Spleen (tissue), 7 donors: ENCODE measurements around the gene MAB21L3.

Source experiments
- POLR2A ChIP-seq, 3 donors: fragments of 450-650 bp; IDR thresholded peaks; one replicate each; pipeline ENCODE4 v1.5.1; 2017; ENCODE audit warnings: antibody characterized with exemption in 3 of 3, mild to moderate bottlenecking in 1 of 3
- TF ChIP-seq, protein P1 (sequence below), 11 experiments: fragments of 200-600 bp in 7 of 11; fragments of 450-650 bp in 4 of 11; sonication (generic) in 4 of 11; IDR thresholded peaks in 8 of 11; conservative IDR thresholded peaks in 3 of 11; 1 replicate in 7 of 11; 2 replicates in 4 of 11; pipeline versions ENCODE4 v1.4.0 to v1.8.0; 2016 to 2021; ENCODE audit warnings: antibody characterized with exemption in 11 of 11, inconsistent platforms in 4 of 11, mild to moderate bottlenecking in 1 of 11
- donor health status: DM: no; HTN: no; CAD: no; lungs with moderate emphysema.
- donor health status: DM: no; HTN: no; CAD: no.
- donor health status: DM: no; HTN: no; CAD: no.

DNA sequence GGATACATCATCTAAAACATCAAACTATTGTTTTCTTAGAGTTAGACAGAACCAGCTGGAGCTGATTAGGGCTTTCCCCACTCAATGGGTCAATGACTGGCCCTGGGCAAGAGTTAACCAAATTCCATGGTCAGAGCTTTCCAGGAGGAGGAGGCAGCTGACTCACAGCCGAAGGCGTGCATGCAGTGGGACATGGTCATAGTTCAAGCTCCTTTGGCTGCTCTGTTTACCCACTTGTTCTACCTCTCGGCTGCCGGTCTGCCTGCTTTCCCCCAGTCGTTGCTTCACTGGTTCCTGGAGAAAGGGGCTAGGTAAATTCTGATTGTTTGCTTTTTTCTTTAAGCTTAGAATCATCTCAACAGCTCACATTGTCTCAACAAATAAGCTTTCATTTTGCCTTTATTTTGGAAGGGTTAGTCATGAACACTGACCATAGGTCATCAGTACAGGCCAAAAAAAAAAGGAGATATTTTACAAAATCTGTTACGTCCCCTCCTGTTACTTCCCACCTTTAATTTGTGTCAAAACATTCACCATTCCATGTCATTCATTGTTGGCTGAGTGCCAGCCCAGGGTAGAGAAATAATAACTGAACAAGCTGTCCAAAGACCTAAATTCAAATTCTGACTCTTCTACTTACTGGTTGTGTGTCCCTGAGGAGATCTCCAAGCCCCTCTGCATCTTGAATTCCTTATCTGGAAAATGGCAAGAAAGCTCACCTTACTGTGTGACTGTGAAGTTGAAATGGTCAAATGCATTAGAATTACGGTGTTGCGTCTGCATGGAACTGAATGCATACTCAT, 12.0 kb downstream of the MAB21L3 start:
- no peak for TF ChIP-seq POLR2A (IDR thresholded peaks at IDR 0.05)
- TF ChIP-seq, protein P1, sequence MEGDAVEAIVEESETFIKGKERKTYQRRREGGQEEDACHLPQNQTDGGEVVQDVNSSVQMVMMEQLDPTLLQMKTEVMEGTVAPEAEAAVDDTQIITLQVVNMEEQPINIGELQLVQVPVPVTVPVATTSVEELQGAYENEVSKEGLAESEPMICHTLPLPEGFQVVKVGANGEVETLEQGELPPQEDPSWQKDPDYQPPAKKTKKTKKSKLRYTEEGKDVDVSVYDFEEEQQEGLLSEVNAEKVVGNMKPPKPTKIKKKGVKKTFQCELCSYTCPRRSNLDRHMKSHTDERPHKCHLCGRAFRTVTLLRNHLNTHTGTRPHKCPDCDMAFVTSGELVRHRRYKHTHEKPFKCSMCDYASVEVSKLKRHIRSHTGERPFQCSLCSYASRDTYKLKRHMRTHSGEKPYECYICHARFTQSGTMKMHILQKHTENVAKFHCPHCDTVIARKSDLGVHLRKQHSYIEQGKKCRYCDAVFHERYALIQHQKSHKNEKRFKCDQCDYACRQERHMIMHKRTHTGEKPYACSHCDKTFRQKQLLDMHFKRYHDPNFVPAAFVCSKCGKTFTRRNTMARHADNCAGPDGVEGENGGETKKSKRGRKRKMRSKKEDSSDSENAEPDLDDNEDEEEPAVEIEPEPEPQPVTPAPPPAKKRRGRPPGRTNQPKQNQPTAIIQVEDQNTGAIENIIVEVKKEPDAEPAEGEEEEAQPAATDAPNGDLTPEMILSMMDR (IDR thresholded peaks at IDR 0.05 in 8 of 11, conservative IDR thresholded peaks at IDR 0.05 in 3 of 11), result no peak
